HEK293 (cell line): Measurements from ENCODE around the gene SUCO.

ENCODE experiments used
- BCL11A ChIP-seq: fragments of 450-650 bp; formaldehyde crosslinking; IDR thresholded peaks from 2 replicates; pipeline ENCODE4 v1.5.1; 2016; ENCODE audit warnings: low read depth, missing biosample characterization, missing genetic modification characterization
- CTCF ChIP-seq: fragments of 450-650 bp; formaldehyde crosslinking; IDR thresholded peaks from 2 replicates; pipeline ENCODE4 v1.5.1; 2016; ENCODE audit warnings: missing biosample characterization, missing genetic modification characterization
- HOXA7 ChIP-seq: sonication (generic); formaldehyde crosslinking; IDR thresholded peaks from 2 replicates; pipeline ENCODE4 v1.8.1; 2022; ENCODE audit warnings: missing genetic modification reagents, borderline replicate concordance
- PRDM4 ChIP-seq: fragments of 450-650 bp; formaldehyde crosslinking; IDR thresholded peaks from 2 replicates; pipeline ENCODE4 v1.5.1; 2017; ENCODE audit warnings: missing biosample characterization, missing genetic modification characterization
- WT1 ChIP-seq: fragments of 450-650 bp; formaldehyde crosslinking; IDR thresholded peaks from 2 replicates; pipeline ENCODE4 v1.5.1; 2016; ENCODE audit warnings: missing biosample characterization, missing genetic modification characterization
- YY1 ChIP-seq: fragments of 450-650 bp; formaldehyde crosslinking; IDR thresholded peaks from 2 replicates; pipeline ENCODE4 v1.5.1; 2018; ENCODE audit warnings: missing biosample characterization, missing genetic modification characterization
- ZBTB21 ChIP-seq: fragments of 450-650 bp; formaldehyde crosslinking; IDR thresholded peaks from 2 replicates; pipeline ENCODE4 v1.5.1; 2017; ENCODE audit warnings: missing biosample characterization, missing genetic modification characterization
- ZNF184 ChIP-seq: fragments of 450-650 bp; IDR thresholded peaks from 2 replicates; pipeline ENCODE4 v1.5.1; 2018; ENCODE audit warnings: missing biosample characterization, mild to moderate bottlenecking, missing genetic modification characterization
- ZNF23 ChIP-seq: fragments of 450-650 bp; formaldehyde crosslinking; IDR thresholded peaks from 2 replicates; pipeline ENCODE4 v1.5.1; 2016; ENCODE audit warnings: missing biosample characterization, missing genetic modification characterization, borderline replicate concordance
- ZNF311 ChIP-seq: fragments of 450-650 bp; formaldehyde crosslinking; IDR thresholded peaks from 2 replicates; pipeline ENCODE4 v1.5.1; 2017; ENCODE audit warnings: missing biosample characterization, missing genetic modification characterization, borderline replicate concordance
- ZSCAN5A ChIP-seq: fragments of 450-650 bp; formaldehyde crosslinking; IDR thresholded peaks from 2 replicates; pipeline ENCODE4 v1.5.1; 2016; ENCODE audit warnings: missing biosample characterization, missing genetic modification characterization

- TF ChIP-seq HOXA7 (CRISPR knock-in tag): no peak
- no peak for TF ChIP-seq ZBTB21 (tag by site-specific recombination)
- no peak for TF ChIP-seq ZNF23 (tag by site-specific recombination)
- TF ChIP-seq YY1 (tag by site-specific recombination): no peak
- no peak for TF ChIP-seq CTCF (tag by site-specific recombination)
- TF ChIP-seq PRDM4 (tag by site-specific recombination): no peak
- TF ChIP-seq ZNF311 (tag by site-specific recombination): no peak
- TF ChIP-seq WT1: no peak
- no peak for TF ChIP-seq BCL11A (tag by site-specific recombination)
- TF ChIP-seq ZSCAN5A (tag by site-specific recombination): no peak
- no peak for TF ChIP-seq ZNF184
These were observed 94.8 kb downstream of the SUCO start for GRCh38 chr1:172627702-172628101.
